ENCODE results near the gene SIL1.
"Not testable (repeated sequence)": the region's sequence is repeated elsewhere in the genome, so short reads cannot be mapped to it uniquely, and the experiment has no call there.

Gene SIL1

DNA sequence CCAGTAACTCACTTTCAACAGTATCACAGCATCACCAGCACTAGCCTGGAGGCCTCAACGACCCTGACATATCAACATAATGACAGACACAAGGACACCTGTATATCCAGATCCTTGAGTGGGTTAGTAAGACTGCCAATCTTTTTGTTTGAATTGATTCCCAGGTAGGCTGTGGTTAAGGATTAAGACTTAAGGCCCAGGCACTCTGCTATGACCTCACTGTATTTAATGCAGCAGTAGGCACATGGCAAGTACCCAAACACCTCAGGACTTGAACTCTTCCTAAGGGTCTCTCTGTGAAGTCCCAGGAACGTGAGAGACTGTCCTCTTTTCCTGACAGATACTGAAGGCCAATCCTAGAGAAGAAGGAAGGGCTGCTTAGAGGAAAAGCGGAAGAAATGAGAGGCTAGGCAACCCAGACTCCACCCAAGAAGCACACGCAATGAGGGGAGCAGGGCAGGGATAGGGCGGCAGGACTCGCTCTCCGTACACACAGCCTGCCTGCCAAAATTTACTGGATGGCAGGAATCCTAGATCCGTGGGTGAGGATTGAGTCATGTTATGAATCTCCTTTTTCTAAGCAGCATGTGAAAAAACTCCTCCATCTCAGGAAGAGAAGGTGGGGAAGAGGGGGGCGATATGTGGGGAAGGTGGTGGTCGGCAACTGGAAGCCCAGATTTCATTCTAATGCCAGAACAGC is 93.4 kb downstream of the SIL1 start:
- no peak for DNase-seq

DNA sequence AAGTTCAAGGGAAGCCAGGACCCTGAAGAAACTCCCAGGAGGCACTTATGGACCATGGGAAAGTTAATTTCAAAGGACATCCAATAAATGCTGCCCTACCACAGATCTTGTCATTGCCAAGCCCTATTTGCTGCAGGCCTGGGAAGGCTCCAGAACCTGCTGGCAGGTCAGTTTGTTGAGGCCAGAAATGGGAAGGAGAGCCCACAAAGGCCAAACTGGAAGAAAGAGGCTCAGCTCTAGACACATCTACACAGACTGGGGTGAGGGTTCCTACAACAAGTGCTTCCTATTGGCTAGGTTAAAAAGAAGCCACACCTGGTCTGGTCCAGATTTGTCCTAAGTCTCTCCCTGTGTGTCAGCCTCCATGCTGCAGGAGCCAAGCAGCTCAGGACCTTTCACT is 94.4 kb downstream of the SIL1 start:
- DNase-seq: no peak

DNA sequence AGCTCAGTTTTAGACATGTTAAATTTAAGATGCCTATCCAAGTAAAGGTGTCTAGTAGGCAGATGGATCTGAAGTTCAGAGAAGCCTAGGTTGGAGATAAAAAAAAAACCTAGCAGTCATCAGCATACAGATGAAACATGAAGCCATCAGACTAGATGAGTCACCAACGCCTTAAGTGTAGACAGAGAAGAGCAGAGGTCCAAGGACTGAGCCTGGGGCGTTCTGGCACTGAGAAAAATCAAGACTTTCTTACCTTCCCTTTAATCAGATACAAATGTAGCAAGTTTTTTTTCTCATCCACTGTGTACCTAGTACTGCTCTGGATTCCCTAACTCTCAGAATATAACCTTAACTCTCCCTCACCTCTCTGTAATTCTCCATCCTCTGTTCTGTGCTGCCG is 97.3 kb downstream of the SIL1 start:
- no peak for DNase-seq

DNA sequence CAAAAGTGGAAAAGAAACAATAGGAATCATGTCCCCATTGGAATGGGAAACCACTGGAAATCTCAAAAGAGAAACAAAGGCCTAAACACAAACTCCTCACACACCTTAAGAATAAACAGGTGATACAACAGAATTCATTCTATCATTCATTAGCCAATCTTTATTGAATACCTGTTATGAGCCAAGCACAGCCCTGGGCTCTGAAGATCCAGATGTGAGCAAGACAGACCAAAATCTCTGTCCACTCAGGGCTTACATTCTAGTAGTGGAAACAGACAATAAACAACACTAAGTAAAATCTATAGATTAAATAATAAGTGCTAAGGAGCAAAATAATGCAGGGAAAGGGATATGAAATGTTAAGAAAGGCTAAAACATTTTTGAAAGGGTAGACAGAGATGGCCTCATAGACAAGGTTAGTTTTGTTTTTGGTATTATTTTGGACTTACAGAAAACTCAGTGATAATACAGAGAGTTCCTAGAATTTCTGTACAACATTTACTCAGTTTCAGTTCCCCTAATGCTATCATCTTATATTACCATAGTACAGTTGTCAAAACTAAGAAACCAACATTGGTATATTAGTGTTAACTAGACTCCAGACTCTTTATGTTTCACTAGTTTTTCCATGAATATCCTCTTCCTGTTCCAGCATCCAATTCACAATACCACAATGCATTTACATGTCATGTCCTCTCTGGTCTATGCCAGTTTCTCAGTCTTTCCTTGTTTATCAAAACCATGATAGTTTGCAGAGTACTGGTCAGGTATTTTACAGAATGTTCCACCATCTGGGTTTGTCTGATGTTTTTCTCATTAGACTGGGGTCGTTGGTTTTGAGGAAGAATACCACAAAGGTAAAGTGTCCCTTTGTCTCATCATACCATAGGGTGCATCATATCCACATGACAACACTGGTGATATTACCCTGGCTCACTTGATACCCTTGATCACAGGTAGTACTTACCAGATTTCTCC is 103.7 kb downstream of the SIL1 start:
- DNase-seq: no peak

DNA sequence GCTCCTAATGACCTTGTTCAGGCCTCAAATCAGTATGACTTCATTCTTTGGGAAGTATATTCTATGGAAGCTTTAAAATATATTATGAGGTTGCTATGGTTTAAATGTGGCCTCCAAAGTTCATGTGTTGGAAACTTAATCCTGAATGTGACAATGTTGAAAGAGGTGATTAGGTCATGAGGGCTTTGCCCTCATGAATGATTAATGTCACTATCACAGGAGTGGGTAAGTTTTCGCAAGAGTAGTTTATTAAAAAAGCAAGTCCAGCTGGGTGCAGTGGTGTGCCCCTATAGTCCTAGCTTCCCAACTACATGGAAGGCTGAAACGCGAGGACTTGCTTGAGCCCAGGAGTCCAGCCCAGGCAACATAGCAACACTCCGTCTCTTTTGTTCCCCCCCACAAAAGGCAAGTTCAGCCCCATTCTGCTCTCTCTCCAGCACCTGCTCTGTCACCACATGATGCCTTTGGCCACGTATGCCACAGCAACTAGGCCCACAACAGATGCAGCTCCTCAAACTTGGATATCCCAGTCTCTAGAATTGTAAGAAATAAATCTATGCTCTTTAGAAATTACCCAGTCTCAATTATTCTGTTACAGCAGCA is 105.3 kb downstream of the SIL1 start:
- DNase-seq: no peak

DNA sequence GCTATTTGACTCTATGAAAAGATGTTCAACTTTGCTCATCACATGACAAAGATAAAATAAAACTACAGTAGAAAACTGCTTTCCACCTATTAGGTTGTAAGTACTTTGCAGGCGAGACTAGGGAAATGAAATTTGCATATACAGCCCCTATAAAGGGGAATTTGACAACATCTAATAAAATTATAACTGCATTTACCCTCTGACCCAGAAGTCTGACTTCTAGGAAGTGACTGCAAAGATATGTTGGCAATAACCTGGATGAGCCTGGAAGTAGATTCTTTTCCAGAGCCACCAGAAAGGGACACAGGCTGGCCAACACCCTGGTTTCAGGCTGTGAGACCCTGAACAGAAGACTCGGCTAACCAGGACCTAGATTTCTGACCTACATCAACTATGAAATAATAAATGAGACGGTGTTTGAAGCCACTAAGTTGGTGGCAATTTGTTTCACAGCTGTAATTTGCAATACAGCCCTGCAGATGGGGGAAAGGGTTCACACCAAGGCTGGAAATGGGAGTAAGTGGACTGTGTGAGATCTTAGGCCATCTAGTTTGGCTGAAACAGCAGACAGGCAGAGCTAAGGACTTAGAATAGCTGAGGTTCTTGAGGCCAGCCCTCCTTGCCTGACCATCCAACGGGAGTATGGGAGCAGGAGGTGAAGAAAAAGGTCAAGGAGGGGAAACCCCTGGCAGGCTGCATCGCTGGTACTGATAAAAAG is 106.6 kb downstream of the SIL1 start:
- no peak for DNase-seq

DNA sequence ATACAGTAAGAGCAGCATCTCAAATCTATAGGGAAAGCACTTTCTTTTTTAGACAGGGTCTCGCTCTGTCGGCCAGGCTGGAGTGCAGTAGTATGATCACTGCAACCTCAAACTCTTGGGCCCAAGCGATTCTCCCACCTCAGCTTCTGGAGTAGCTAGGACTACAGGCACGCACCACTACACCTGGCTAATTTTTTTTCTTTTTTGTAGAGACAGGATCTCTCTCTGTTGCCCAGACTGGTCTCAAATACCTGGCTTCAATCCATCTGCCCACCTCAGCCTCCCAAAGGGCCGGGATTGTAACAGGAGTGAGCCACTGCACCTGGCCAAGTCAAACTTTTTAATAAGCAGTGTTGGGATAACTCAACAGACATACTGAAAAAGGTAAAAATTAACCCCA is 107.6 kb downstream of the SIL1 start:
- DNase-seq: no peak

DNA sequence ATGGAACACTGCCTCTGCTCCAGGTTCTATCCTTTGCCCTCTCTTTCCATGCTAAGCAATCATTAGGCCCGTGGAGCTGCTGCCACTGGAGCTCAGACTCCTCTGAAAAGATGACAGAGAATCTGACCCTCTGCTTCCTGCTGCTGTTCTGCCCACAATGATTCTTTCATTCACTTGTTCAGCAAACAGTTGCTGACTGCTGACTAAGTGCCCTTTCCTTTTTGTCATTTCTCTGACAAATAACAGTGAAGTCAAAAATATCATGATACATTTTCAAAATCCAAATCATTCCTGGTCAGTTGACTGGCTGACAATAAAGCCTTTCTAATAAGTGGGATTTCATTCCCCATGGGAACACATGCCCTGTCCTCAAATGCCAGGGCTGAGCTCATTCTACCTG is 110.1 kb downstream of the SIL1 start:
- no peak for DNase-seq

DNA sequence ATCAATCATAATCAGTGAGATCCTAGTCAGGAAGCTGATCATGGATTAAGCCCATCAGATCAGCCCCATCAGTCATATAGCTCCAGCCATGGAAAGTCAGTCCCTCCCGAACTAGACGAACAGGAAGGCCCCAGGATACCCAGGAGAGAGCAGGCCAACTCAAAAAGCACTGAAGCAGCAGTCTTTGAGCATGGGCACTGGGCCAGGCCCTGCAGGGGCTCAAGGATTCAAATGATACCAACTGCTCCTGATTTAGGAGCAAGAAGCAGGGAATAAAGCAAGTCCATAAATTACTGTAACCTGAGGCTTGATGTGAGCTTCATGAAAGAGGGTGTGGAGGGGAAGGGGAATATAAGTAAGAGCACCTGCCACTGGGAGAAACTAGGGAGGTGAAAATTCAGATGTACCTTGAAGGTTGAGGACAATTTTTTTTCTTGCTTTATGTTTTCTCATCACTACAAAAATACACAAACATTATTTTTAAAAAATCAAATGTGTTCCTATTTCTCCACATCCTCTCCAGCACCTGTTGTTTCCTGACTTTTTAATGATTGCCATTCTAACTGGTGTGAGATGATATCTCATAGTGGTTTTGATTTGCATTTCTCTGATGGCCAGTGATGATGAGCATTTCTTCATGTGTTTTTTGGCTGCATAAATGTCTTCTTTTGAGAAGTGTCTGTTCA is 115.2 kb downstream of the SIL1 start:
- no peak for DNase-seq

DNA sequence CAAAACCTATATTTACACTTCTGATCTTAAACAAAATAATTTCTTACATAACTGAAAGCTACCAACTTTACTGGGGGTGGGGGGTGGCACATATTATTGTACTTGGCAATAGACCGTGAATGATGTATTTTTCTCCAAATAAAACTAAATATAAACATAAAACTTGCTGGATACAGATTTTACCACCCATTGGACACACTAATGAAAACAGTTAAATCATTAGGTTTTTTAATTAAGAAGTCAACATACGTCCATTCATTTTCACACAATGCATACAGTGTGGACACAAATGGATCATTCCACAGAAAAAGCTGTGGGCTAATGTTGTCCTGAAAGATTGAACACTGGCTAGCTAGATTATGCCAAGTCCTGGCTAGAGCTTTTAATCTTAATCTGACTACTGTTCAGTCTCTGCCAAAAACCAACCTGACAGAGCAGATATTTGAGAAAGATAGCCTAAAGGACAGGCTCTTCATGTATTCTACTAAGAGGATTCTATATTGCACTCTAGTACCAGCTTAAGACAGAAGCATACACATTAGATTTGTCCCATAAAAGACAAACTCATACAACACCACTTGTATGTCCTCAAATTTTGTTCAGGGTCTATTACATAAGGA is 118.1 kb downstream of the SIL1 start:
- DNase-seq: no peak

DNA sequence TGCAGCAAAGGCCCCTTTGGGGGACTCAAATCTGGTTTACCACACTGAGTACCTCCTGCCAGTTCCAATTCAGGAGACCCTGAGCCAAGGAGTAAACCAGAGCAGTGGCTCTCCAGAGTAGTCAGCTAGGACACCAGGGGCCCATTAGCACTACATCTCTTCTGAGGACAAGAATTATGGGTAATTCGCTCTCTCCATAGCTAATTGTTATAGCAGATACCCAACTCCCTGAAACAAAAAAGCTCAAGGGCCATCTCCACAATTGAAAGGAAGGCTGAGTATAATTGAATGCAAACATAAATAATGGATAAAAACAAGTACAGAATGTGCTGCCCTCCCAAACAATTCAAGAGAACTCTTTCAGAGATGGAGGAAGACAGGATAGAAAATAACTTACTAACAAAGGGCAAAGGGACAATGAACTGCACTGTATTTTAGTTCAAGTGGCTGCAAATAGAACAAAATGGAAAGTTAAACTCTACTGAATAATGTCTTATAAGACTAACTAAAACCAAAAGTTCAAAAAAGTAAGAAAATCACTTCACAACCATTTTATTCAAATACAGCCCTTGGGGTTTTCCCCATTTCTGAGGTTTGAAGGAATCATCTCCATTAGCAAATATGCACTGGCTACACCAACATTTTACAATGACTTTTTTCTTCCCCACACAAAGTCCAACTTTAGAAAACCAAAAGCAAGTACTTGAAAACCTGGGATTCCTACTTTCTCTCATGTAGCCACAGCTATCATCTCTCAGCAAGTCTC is 118.8 kb downstream of the SIL1 start:
- DNase-seq: no peak

DNA sequence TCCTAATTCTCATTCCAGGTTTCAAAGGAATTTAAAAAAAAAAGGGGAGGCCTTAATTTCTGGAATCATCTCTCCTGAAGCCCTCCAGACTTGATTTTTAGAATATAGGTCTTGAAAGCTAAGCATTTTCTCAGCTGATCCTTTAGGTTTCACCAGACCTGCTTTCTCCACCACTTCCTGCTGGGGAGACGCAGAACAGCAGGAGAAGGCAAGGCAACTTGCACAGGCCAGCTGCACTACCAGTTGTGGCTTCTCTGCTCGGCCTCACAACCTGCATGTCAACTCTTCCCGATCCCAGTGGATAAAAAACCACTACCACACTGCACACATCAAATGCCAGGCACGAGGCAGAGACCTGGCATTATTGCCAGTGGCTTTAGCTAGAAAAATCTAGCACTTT is 119.8 kb downstream of the SIL1 start:
- DNase-seq: no peak

DNA sequence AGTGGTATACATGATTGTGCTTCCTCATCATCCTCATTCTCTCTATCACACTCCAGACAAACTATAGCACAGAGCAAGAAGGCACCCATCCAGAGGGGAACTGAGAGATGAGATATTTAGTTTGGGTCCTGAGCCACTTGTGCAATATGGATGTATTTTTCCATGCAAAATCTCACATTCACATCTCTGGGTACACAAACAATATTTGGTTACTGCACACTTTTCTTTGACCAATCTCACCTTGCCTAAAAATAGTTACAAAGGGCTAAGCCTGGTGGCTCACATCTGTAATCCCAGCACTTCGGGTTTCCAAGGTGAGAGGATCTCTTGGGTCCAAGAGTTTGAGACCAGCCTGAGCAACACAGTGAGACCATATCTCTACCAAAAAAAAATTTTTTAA is 120.3 kb downstream of the SIL1 start:
- DNase-seq: no peak

DNA sequence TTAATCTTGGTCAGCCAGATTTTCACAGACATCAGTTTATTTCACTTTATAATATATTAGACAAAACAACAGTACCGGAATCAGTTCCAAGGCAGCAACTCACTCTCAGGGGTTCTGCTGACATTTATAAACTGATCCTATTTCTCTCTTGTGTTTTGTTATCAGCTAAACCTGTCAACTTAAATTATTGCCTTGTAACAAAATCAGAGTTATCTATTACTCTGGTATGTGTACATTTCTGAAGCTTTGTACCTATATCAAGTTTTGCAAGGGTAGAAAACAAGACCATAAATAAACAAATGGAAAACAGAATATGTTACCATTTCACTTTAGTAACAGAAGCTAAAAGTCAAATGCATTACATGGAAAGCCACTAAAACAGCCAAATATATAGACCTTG is 122.1 kb downstream of the SIL1 start:
- no peak for DNase-seq

DNA sequence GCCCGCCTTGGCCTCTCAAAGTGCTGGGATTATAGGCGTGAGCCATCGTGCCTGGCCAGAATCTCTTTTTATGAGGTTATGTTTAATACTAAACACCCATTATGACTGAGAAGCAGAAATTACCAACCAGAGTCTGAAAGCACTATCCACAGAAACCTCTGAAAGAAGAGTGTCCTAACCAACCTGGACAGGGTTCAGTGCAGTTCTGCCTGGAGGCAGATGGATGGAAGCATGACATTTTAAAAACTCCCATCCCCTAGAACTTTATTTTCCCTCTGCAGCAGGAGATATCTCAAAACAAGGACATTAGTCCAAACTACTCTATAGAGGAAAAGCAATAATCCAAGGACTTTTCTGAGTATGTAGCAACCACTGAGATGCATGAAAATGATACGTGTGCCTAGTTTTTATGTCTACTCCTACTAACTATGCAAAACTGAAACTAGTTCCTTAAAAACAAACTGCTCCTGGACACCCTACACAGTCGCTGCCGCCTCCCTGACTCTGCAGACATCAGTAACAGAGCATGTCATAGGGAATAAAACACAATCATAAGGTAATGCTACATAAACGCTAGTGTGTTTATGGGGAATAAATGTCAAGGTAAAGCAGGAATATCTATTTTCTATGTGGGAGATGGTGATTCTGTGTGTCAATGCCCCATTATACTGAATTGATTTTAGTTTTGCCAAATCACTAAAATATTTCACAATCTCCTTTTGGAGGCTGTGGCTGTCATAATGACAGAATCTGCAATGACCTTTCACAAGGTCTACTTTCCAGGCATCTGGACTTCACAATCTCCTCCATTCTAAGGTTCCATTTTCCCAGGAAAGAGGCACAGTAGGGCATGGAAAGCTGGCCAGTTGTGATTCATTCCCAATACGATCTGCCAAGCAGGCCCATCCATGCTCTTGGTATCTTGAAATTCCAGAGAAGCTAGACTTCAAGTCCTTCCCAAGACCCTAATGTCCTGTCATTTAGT is 122.8 kb downstream of the SIL1 start:
- DNase-seq: no peak

DNA sequence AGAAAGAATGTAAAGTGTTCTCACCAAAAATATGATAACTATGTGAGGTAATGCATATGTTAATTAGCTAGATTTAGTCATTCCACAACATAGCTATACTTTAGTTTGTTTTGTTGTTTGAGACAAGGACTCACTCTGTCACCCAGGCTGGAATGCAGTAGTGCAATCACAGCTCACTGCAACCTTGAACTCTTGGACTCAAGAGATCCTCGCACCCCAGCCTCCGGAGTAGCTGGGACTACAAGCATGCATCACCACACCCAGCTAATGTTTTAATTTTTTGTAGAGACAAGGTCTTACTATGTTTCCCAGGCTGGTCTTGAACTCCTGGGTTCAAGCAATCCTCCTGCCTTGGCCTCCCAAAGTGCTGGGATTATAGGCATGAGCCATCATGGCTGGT is 124.2 kb downstream of the SIL1 start:
- not testable (repeated sequence) for DNase-seq

DNA sequence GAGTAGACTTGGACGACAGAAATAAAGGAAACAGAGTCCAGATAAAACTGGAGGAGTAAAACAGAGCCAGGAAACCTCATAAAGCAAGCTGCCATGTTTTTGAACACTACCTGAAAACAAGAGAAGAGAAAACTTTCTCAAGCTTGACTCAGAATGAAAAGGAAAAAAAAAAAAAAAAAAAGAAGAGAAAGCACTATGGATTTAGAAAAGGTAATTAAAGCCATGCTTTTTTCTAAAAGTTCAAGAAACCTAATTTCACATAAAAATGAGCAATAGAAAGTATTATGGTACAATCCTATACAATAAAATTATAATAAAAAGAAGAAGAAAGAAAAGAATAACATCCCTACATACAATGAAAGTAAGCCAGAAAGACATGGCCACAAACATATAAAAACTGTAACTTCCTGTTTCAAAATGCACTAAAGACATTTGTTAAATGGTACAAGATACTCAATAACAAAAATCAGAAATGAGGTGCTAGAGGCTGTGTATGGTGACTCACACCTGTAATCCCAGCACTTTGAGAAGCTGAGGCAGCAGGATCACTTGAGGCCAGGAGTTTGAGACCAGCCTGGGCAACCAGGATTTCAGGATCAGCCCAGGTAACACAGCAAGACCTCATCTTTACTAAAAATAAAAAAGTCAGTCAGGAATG is 129.5 kb downstream of the SIL1 start:
- no peak for DNase-seq

DNA sequence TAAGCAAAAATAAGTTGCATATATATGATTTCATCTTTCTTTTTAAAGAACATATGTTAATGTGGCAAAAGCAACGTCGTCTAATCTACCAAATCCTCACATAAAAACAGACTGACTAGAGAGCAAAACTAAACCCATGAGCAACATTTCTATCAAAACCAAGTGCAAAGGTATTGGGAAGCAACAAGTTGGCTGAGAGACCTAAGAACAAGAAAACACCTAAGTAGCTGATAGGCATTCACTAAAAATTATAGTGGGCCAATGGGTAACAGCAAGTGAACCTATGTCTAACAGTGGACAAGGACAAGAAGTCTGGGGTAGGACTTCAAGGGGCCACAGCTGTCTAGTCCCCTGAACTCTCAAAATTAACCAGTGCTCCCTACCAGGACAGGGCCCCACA is 130.1 kb downstream of the SIL1 start:
- no peak for DNase-seq

DNA sequence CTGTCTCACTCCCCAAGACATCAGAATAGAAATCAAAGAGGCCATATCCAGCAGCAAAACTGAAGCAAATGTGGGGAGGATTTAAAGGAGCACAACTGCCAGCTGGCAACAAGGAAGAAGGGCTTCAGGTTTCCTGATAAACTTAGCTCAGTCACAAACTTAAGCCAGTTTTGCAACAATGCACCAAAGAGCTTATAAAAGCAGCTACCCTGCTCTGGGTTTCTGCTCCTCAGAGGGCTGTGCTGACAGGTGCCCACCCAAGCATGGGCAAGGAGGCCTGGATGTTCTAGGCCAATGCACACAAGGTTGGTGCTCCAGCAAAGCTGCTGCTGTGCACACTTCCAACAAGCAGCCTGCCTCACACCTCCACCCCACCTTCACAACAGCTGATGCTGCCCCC is 132.9 kb downstream of the SIL1 start:
- no peak for DNase-seq
